Measurements from ENCODE around the gene REXO1. TPM values are rescaled to one million over a fixed set of nuclear protein-coding genes. Genes with fewer than 3 reads are reported as not detected.

The REXO1 gene
- total and polyA plus RNA-seq, 9 of the 15 experiments (the other 6 are each of a cell fraction or from before 2014, with no cell fraction given): 0.04 to 63.3 (median 15.8) TPM

DNA sequence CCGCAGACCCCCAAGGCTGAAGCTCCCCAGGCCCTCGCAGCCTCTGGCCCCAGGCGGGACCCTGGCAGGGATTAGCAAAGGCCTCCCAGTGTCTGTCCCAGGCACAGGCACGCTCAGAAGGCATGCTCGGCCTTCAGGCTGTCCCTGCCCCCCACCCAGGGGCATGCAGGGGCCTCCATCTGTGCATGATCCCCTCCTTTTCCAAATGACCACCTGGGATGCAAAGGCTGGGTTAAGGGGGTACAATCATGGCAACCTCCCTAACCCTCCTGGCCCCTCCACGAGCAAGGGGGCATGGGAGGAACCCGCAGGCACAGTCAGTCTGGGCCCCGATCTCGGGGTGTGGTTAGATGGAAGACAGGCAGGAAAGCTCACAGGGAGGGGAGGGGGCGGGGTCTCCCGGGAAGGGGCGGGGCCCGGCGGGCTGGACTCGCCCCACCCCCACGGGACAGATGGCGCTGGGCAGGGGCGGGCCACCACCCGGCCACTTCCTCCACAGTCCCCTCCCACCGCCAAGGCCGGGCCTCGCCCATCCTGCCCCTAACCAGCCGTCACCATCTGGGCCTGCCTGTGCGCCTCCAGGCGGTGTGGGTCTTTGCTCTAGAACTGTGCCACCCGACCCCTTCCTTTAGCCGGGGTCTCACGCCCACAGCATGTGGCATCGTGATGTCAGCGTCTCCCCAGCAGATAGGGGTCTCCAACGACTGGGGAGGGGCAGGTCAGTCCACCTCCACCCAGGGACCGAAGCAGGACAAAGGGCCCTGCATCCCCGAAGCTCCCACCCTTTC lies 7.0 kb upstream of the REXO1 start (continued):
- TF ChIP-seq POLR2B (IDR thresholded peaks at IDR 0.05; ENCODE audit: low read depth, partially characterized antibody) (peak; percentile 61), SIN3A (IDR thresholded peaks at IDR 0.05; ENCODE audit: borderline replicate concordance in 2 of 2, control insufficient read depth in 1 of 2, low read depth in 2 of 2, low read length in 2 of 2) (peak in 1 of 2 experiments; percentile 33; a peak in 2 of 4 replicates), ZNF12 (CRISPR knock-in tag; IDR thresholded peaks at IDR 0.05) (no peak), ARNT (IDR thresholded peaks at IDR 0.05) (no peak), POLR2G (IDR thresholded peaks at IDR 0.05; ENCODE audit: low read depth, low read length) (peak; percentile 76), TCF7 (IDR thresholded peaks at IDR 0.05; ENCODE audit: borderline replicate concordance) (0 out of 2 replicates have a peak, but pooled peaks have one; percentile 17), NCOA6 (IDR thresholded peaks at IDR 0.05) (no peak), CBX5 (IDR thresholded peaks at IDR 0.05; ENCODE audit: borderline replicate concordance, low read depth) (no peak; the same call in 1 of the 2 replicates), TAF1 (IDR thresholded peaks at IDR 0.05; ENCODE audit: control insufficient read depth, extremely low read depth, insufficient read depth, low read length, severe bottlenecking) (peak; percentile 15), ZNF197 (CRISPR knock-in tag; IDR thresholded peaks at IDR 0.05; ENCODE audit: low read depth) (no peak), ESRRA (IDR thresholded peaks at IDR 0.05; ENCODE audit: borderline replicate concordance, low read depth) (no peak), ZNF263 (CRISPR knock-in tag; IDR thresholded peaks at IDR 0.05; ENCODE audit: borderline replicate concordance) (no peak), RBBP5 (IDR thresholded peaks at IDR 0.05; ENCODE audit: borderline replicate concordance, insufficient read depth, low read length, poor library complexity, severe bottlenecking) (peak; percentile 66), DPF2 (IDR thresholded peaks at IDR 0.05) (peak; percentile 40; the same call in 1 of the 2 replicates), EGR1 (conservative IDR thresholded peaks at IDR 0.05) (peak; percentile 30; the same call in 1 of the 2 replicates), HEY1 (CRISPR knock-in tag; IDR thresholded peaks at IDR 0.05; ENCODE audit: borderline replicate concordance) (no peak), NRF1 (conservative IDR thresholded peaks at IDR 0.05 in 1 of 2, IDR thresholded peaks at IDR 0.05 in 1 of 2) (peak; percentile 34 to 57; a peak in 3 of 4 replicates), PHF8 (IDR thresholded peaks at IDR 0.05; ENCODE audit: borderline replicate concordance, low read length) (peak; percentile 55; the same call in 1 of the 2 replicates), JUND (IDR thresholded peaks at IDR 0.05; ENCODE audit: borderline replicate concordance, low read depth, low read length) (peak; percentile 24; the same call in 1 of the 2 replicates), JUND (tag; IDR thresholded peaks at IDR 0.05; ENCODE audit: borderline replicate concordance, low read depth, low read length) (peak; percentile 46; the same call in 1 of the 3 replicates), EP400 (IDR thresholded peaks at IDR 0.05) (peak; percentile 63)
- TF ChIP-seq, protein P1, sequence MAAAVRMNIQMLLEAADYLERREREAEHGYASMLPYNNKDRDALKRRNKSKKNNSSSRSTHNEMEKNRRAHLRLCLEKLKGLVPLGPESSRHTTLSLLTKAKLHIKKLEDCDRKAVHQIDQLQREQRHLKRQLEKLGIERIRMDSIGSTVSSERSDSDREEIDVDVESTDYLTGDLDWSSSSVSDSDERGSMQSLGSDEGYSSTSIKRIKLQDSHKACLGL (CRISPR knock-in tag; IDR thresholded peaks at IDR 0.05; ENCODE audit: borderline replicate concordance, poor library complexity, severe bottlenecking): no peak
- TF ChIP-seq, protein P2, sequence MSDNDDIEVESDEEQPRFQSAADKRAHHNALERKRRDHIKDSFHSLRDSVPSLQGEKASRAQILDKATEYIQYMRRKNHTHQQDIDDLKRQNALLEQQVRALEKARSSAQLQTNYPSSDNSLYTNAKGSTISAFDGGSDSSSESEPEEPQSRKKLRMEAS (CRISPR knock-in tag; IDR thresholded peaks at IDR 0.05): 0 out of 2 replicates have a peak, but pooled peaks have one; percentile 21
- TF ChIP-seq, protein P3, sequence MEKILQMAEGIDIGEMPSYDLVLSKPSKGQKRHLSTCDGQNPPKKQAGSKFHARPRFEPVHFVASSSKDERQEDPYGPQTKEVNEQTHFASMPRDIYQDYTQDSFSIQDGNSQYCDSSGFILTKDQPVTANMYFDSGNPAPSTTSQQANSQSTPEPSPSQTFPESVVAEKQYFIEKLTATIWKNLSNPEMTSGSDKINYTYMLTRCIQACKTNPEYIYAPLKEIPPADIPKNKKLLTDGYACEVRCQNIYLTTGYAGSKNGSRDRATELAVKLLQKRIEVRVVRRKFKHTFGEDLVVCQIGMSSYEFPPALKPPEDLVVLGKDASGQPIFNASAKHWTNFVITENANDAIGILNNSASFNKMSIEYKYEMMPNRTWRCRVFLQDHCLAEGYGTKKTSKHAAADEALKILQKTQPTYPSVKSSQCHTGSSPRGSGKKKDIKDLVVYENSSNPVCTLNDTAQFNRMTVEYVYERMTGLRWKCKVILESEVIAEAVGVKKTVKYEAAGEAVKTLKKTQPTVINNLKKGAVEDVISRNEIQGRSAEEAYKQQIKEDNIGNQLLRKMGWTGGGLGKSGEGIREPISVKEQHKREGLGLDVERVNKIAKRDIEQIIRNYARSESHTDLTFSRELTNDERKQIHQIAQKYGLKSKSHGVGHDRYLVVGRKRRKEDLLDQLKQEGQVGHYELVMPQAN (IDR thresholded peaks at IDR 0.05; ENCODE audit: borderline replicate concordance): peak; percentile 43

Data from K562 (cell line).